Glomerular endothelial cell (primary cell): ENCODE results near the gene PDLIM1. TPM values are rescaled to one million over a fixed set of nuclear protein-coding genes. Genes with fewer than 3 reads are reported as not detected.
"Not testable (repeated sequence)": the region's sequence is repeated elsewhere in the genome, so short reads cannot be mapped to it uniquely, and the experiment has no call there.

Experiments used
- DNase-seq: peaks from one replicate; pipeline ENCODE4 v3.0.0-alpha.2; 2011; ENCODE audit warnings: low read depth, low spot score; ENCODE audit errors: extremely low read depth
- total RNA-seq: library from RNA; depleted of rRNA; stranded (reverse); fragments of >200 nt; gene quantifications from 2 replicates; pipeline ENCODE4 v1.2.3, GENCODE V29; 2015

Gene PDLIM1
- total RNA-seq, 1 donor from 2014 or later, result 110 TPM

GRCh38 chr10:95244152-95244551, 46.7 kb downstream of the PDLIM1 start:
- DNase-seq, result no peak

- DNase-seq, result no peak
Observed at GRCh38 chr10:95243318-95243617, 47.5 kb downstream of the PDLIM1 start.

- DNase-seq, result no peak
Observed at GRCh38 chr10:95242581-95243317, 48.1 kb downstream of the PDLIM1 start.

- no peak for DNase-seq
Observed at GRCh38 chr10:95241533-95241932, 49.3 kb downstream of the PDLIM1 start.

- DNase-seq, result no peak
Observed at GRCh38 chr10:95240811-95241210, 50.0 kb downstream of the PDLIM1 start.

- not testable (repeated sequence) for DNase-seq
Observed at GRCh38 chr10:95240096-95240495, 50.7 kb downstream of the PDLIM1 start.

GRCh38 chr10:95237376-95238170, 53.2 kb downstream of the PDLIM1 start:
- no peak for DNase-seq

- DNase-seq, result no peak
Observed at GRCh38 chr10:95236068-95236903, 54.5 kb downstream of the PDLIM1 start.

GRCh38 chr10:95235676-95236067, 55.1 kb downstream of the PDLIM1 start:
- DNase-seq, result no peak

GRCh38 chr10:95234951-95235350, 55.9 kb downstream of the PDLIM1 start:
- no peak for DNase-seq

GRCh38 chr10:95233377-95234034, 57.3 kb downstream of the PDLIM1 start:
- DNase-seq, result no peak

- not testable (repeated sequence) for DNase-seq
Observed at GRCh38 chr10:95230677-95231586, 59.9 kb downstream of the PDLIM1 start.

- no peak for DNase-seq
Observed at GRCh38 chr10:95229724-95230627, 60.8 kb downstream of the PDLIM1 start.

- not testable (repeated sequence) for DNase-seq
Observed at GRCh38 chr10:95228934-95229723, 61.7 kb downstream of the PDLIM1 start.

- no peak for DNase-seq
Observed at GRCh38 chr10:95225136-95225535, 65.7 kb downstream of the PDLIM1 start.

- no peak for DNase-seq
Observed at GRCh38 chr10:95221124-95221523, 69.7 kb downstream of the PDLIM1 start.

GRCh38 chr10:95220539-95220938, 70.3 kb downstream of the PDLIM1 start:
- DNase-seq, result no peak

- no peak for DNase-seq
Observed at GRCh38 chr10:95217476-95217875, 73.3 kb downstream of the PDLIM1 start.
